SK-N-SH treated with all-trans-retinoic acid at 6 μM for 48 hours (cell line): Measurements from ENCODE around the gene RASAL1.

Experiments
- ATAC-seq: fragments of 200-7000 bp; cut with Tn5 transposase; 3 replicates; pipeline ENCODE4 v1.9.1; 2020; ENCODE audit warnings: mild to moderate bottlenecking, moderate library complexity
- ARNTL ChIP-seq: fragments of 450-650 bp; formaldehyde crosslinking; IDR thresholded peaks from 2 replicates; pipeline ENCODE4 v1.5.0; 2020; ENCODE audit warnings: low read depth, mild to moderate bottlenecking, moderate library complexity, borderline replicate concordance
- BACH2 ChIP-seq: fragments of 250-450 bp; sonication (Bioruptor Pico); IDR thresholded peaks from 2 replicates; pipeline ENCODE4 v1.9.0; 2021; ENCODE audit warnings: mild to moderate bottlenecking, borderline replicate concordance
- CSDC2 ChIP-seq: fragments of 250-450 bp; sonication (Bioruptor Pico); IDR thresholded peaks from 2 replicates; pipeline ENCODE4 v1.5.0; 2020; ENCODE audit warnings: mild to moderate bottlenecking, moderate library complexity
- GLIS3 ChIP-seq: fragments of 250-450 bp; sonication (Bioruptor Pico); IDR thresholded peaks from 2 replicates; pipeline ENCODE4 v1.5.0; 2020; ENCODE audit warnings: mild to moderate bottlenecking, moderate library complexity
- OSR1 ChIP-seq: fragments of 250-450 bp; sonication (Bioruptor Pico); IDR thresholded peaks from 2 replicates; pipeline ENCODE4 v1.8.0; 2022; ENCODE audit warnings: moderate library complexity, mild to moderate bottlenecking, inconsistent platforms
- PPARA ChIP-seq: fragments of 250-450 bp; sonication (Bioruptor Pico); IDR thresholded peaks from 2 replicates; pipeline ENCODE4 v1.5.0; 2020; ENCODE audit warnings: mild to moderate bottlenecking, borderline replicate concordance
- RARB ChIP-seq: fragments of 250-450 bp; sonication (Bioruptor Pico); IDR thresholded peaks from 2 replicates; pipeline ENCODE4 v1.8.0; 2021; ENCODE audit warnings: mild to moderate bottlenecking, moderate library complexity
- TCF4 ChIP-seq: fragments of 250-450 bp; sonication (Bioruptor Pico); IDR thresholded peaks from 2 replicates; pipeline ENCODE4 v1.8.0; 2021; ENCODE audit warnings: mild to moderate bottlenecking, moderate library complexity, borderline replicate concordance
- TOX ChIP-seq: fragments of 250-450 bp; sonication (Bioruptor Pico); IDR thresholded peaks from 2 replicates; pipeline ENCODE4 v1.8.0; 2021; ENCODE audit warnings: mild to moderate bottlenecking, moderate library complexity, borderline replicate concordance
- ZC3H10 ChIP-seq: fragments of 250-450 bp; sonication (Bioruptor Pico); IDR thresholded peaks from 2 replicates; pipeline ENCODE4 v1.5.1; 2021; ENCODE audit warnings: mild to moderate bottlenecking, moderate library complexity
- ZFP3 ChIP-seq: fragments of 250-450 bp; sonication (Bioruptor Pico); IDR thresholded peaks from 2 replicates; pipeline ENCODE4 v1.5.0; 2020; ENCODE audit warnings: mild to moderate bottlenecking, moderate library complexity
- ZFP30 ChIP-seq: fragments of 450-650 bp; formaldehyde crosslinking; IDR thresholded peaks from 2 replicates; pipeline ENCODE4 v1.5.0; 2022; ENCODE audit warnings: mild to moderate bottlenecking, moderate library complexity
- ZNF565 ChIP-seq: fragments of 450-650 bp; formaldehyde crosslinking; conservative IDR thresholded peaks from 2 replicates; pipeline ENCODE4 v1.5.0; 2020; ENCODE audit warnings: low read depth, mild to moderate bottlenecking, moderate library complexity
- ZNF70 ChIP-seq: fragments of 450-650 bp; formaldehyde crosslinking; IDR thresholded peaks from 2 replicates; pipeline ENCODE4 v1.5.0; 2020; ENCODE audit warnings: mild to moderate bottlenecking, moderate library complexity
- ZNF8 ChIP-seq: fragments of 450-650 bp; formaldehyde crosslinking; IDR thresholded peaks from 2 replicates; pipeline ENCODE4 v1.5.0; 2020; ENCODE audit warnings: mild to moderate bottlenecking, moderate library complexity
- TF ChIP-seq, protein P1 (sequence below): fragments of 250-450 bp; sonication (Bioruptor Pico); IDR thresholded peaks from 2 replicates; pipeline ENCODE4 v1.5.1; 2021; ENCODE audit warnings: mild to moderate bottlenecking, moderate library complexity
- TF ChIP-seq, protein P2 (sequence below): fragments of 250-450 bp; sonication (Bioruptor Pico); IDR thresholded peaks from 2 replicates; pipeline ENCODE4 v1.8.0; 2020; ENCODE audit warnings: mild to moderate bottlenecking, moderate library complexity, borderline replicate concordance
- TF ChIP-seq, protein P3 (sequence below): fragments of 250-450 bp; sonication (Bioruptor Pico); IDR thresholded peaks from 2 replicates; pipeline ENCODE4 v1.8.0; 2021; ENCODE audit warnings: low read depth, mild to moderate bottlenecking, moderate library complexity, borderline replicate concordance
- TF ChIP-seq, protein P4 (sequence below): fragments of 250-450 bp; sonication (Bioruptor Pico); IDR thresholded peaks from 2 replicates; pipeline ENCODE4 v1.5.1; 2020; ENCODE audit warnings: low read depth, mild to moderate bottlenecking, moderate library complexity
- TF ChIP-seq, protein P5 (sequence below): fragments of 250-450 bp; sonication (Bioruptor Pico); IDR thresholded peaks from 2 replicates; pipeline ENCODE4 v1.5.0; 2020; ENCODE audit warnings: mild to moderate bottlenecking, moderate library complexity

Gene RASAL1

DNA sequence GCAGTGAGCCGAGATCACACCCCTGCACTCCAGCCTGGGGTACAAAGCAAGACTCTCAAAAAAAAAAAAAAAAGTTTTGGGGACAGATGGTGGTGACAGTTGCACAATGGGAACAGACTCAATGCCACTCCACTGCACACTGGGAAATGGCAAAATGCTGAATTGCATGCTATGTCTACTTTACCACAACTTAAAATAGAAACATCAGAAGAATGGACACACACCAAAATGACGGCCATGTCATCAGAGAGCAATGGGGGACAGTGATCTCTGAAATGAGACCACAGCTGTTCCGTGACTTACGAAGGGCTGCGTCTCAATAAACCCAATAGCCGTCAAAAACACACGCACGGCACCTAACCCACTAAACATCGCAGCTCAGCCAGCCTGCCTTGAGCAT is 36.0 kb upstream of the RASAL1 start:
- no peak for ATAC-seq
- no peak for TF ChIP-seq ZFP3 (CRISPR knock-in tag)
- TF ChIP-seq CSDC2 (CRISPR knock-in tag): no peak
- no peak for TF ChIP-seq TCF4 (CRISPR knock-in tag)
- no peak for TF ChIP-seq ARNTL
- no peak for TF ChIP-seq RARB (CRISPR knock-in tag)
- TF ChIP-seq ZNF8 (CRISPR knock-in tag): no peak
- TF ChIP-seq, protein P1, sequence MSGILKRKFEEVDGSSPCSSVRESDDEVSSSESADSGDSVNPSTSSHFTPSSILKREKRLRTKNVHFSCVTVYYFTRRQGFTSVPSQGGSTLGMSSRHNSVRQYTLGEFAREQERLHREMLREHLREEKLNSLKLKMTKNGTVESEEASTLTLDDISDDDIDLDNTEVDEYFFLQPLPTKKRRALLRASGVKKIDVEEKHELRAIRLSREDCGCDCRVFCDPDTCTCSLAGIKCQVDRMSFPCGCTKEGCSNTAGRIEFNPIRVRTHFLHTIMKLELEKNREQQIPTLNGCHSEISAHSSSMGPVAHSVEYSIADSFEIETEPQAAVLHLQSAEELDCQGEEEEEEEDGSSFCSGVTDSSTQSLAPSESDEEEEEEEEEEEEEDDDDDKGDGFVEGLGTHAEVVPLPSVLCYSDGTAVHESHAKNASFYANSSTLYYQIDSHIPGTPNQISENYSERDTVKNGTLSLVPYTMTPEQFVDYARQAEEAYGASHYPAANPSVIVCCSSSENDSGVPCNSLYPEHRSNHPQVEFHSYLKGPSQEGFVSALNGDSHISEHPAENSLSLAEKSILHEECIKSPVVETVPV: no peak
- TF ChIP-seq, protein P2, sequence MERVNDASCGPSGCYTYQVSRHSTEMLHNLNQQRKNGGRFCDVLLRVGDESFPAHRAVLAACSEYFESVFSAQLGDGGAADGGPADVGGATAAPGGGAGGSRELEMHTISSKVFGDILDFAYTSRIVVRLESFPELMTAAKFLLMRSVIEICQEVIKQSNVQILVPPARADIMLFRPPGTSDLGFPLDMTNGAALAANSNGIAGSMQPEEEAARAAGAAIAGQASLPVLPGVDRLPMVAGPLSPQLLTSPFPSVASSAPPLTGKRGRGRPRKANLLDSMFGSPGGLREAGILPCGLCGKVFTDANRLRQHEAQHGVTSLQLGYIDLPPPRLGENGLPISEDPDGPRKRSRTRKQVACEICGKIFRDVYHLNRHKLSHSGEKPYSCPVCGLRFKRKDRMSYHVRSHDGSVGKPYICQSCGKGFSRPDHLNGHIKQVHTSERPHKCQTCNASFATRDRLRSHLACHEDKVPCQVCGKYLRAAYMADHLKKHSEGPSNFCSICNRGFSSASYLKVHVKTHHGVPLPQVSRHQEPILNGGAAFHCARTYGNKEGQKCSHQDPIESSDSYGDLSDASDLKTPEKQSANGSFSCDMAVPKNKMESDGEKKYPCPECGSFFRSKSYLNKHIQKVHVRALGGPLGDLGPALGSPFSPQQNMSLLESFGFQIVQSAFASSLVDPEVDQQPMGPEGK (CRISPR knock-in tag): no peak
- TF ChIP-seq, protein P3, sequence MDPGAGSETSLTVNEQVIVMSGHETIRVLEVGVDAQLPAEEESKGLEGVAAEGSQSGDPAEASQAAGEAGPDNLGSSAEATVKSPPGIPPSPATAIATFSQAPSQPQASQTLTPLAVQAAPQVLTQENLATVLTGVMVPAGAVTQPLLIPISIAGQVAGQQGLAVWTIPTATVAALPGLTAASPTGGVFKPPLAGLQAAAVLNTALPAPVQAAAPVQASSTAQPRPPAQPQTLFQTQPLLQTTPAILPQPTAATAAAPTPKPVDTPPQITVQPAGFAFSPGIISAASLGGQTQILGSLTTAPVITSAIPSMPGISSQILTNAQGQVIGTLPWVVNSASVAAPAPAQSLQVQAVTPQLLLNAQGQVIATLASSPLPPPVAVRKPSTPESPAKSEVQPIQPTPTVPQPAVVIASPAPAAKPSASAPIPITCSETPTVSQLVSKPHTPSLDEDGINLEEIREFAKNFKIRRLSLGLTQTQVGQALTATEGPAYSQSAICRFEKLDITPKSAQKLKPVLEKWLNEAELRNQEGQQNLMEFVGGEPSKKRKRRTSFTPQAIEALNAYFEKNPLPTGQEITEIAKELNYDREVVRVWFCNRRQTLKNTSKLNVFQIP (CRISPR knock-in tag): no peak
- no peak for TF ChIP-seq ZNF565
- no peak for TF ChIP-seq OSR1 (CRISPR knock-in tag)
- no peak for TF ChIP-seq TOX
- TF ChIP-seq, protein P4, sequence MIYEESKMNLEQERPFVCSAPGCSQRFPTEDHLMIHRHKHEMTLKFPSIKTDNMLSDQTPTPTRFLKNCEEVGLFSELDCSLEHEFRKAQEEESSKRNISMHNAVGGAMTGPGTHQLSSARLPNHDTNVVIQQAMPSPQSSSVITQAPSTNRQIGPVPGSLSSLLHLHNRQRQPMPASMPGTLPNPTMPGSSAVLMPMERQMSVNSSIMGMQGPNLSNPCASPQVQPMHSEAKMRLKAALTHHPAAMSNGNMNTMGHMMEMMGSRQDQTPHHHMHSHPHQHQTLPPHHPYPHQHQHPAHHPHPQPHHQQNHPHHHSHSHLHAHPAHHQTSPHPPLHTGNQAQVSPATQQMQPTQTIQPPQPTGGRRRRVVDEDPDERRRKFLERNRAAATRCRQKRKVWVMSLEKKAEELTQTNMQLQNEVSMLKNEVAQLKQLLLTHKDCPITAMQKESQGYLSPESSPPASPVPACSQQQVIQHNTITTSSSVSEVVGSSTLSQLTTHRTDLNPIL (CRISPR knock-in tag): no peak
- TF ChIP-seq GLIS3 (CRISPR knock-in tag): no peak
- TF ChIP-seq BACH2 (CRISPR knock-in tag): no peak
- TF ChIP-seq ZNF70: no peak
- TF ChIP-seq ZFP30: no peak
- TF ChIP-seq, protein P5, sequence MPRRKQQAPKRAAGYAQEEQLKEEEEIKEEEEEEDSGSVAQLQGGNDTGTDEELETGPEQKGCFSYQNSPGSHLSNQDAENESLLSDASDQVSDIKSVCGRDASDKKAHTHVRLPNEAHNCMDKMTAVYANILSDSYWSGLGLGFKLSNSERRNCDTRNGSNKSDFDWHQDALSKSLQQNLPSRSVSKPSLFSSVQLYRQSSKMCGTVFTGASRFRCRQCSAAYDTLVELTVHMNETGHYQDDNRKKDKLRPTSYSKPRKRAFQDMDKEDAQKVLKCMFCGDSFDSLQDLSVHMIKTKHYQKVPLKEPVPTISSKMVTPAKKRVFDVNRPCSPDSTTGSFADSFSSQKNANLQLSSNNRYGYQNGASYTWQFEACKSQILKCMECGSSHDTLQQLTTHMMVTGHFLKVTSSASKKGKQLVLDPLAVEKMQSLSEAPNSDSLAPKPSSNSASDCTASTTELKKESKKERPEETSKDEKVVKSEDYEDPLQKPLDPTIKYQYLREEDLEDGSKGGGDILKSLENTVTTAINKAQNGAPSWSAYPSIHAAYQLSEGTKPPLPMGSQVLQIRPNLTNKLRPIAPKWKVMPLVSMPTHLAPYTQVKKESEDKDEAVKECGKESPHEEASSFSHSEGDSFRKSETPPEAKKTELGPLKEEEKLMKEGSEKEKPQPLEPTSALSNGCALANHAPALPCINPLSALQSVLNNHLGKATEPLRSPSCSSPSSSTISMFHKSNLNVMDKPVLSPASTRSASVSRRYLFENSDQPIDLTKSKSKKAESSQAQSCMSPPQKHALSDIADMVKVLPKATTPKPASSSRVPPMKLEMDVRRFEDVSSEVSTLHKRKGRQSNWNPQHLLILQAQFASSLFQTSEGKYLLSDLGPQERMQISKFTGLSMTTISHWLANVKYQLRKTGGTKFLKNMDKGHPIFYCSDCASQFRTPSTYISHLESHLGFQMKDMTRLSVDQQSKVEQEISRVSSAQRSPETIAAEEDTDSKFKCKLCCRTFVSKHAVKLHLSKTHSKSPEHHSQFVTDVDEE (CRISPR knock-in tag): no peak
- TF ChIP-seq PPARA (CRISPR knock-in tag): no peak
- no peak for TF ChIP-seq ZC3H10 (CRISPR knock-in tag)

DNA sequence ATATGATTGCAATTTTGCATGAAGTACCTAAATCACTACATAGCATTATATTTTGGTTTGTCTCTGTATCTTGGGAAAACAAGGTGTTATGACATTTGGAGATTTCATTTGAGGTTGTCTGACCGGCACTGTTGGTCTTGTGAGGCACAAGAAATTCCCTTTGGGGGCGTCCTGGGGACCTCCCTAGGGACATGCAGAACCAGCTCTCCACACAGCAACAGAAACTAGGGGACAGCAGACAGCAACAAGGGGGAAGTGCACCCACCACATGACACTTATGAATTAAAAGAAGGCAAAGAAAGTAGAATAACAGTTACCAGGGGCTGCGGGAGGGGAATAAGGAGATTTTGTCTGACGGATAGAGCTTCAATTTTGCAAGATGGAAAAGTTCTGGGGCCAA is 35.4 kb upstream of the RASAL1 start:
- no peak for ATAC-seq

More for the DNA sequence above, 35.4 kb upstream of the RASAL1 start:
- TF ChIP-seq, protein P2 (CRISPR knock-in tag): no peak
- TF ChIP-seq ARNTL (no peak), GLIS3 (CRISPR knock-in tag) (no peak), BACH2 (CRISPR knock-in tag) (no peak), OSR1 (CRISPR knock-in tag) (no peak), ZC3H10 (CRISPR knock-in tag) (no peak), ZNF565 (no peak), CSDC2 (CRISPR knock-in tag) (no peak), TOX (no peak), ZFP3 (CRISPR knock-in tag) (no peak)
